Heart left ventricle (tissue), 16 donors: ENCODE data around the gene VPS33B. TPM values are rescaled to one million over a fixed set of nuclear protein-coding genes. Genes with fewer than 3 reads are reported as not detected.

Experiments
- ATAC-seq, 4 donors: fragments of 200-7000 bp; cut with Tn5 transposase; one replicate each; pipeline ENCODE4 v1.9.1; 2020 to 2022; ENCODE audit warnings: moderate library complexity in 4 of 4, mild to moderate bottlenecking in 3 of 4, moderate number of reproducible peaks in 1 of 4
- DNase-seq, 5 donors: peaks; one replicate each; pipeline ENCODE4 v3.0.0-alpha.2; 2020
- H3K27ac ChIP-seq, 12 donors: fragments of 200-600 bp; sonication (generic) in 4 of 12; one replicate each; pipeline versions ENCODE4 v1.5.0 to v1.8.0; 2016 to 2022; ENCODE audit warnings: mild to moderate bottlenecking in 2 of 12
- H3K27me3 ChIP-seq, 9 donors: fragments of 200-600 bp; sonication (generic) in 2 of 9; one replicate each; pipeline versions ENCODE4 v1.5.1 to v1.8.0; 2016 to 2022; ENCODE audit warnings: mild to moderate bottlenecking in 3 of 9
- H3K36me3 ChIP-seq, 9 donors: fragments of 200-600 bp; sonication (generic) in 2 of 9; one replicate each; pipeline versions ENCODE4 v1.5.0 to v1.8.0; 2018 to 2022; ENCODE audit warnings: mild to moderate bottlenecking in 2 of 9
- H3K4me1 ChIP-seq, 12 donors: fragments of 200-600 bp; sonication (generic) in 4 of 12; one replicate each; pipeline versions ENCODE4 v1.5.0 to v1.8.0; 2016 to 2022; ENCODE audit warnings: mild to moderate bottlenecking in 3 of 12
- H3K4me3 ChIP-seq, 12 donors: fragments of 200-600 bp; sonication (generic) in 4 of 12; one replicate each; pipeline versions ENCODE4 v1.5.0 to v1.8.0; 2017 to 2022; ENCODE audit warnings: mild to moderate bottlenecking in 9 of 12, moderate library complexity in 4 of 12
- H3K9me3 ChIP-seq, 12 donors: fragments of 200-600 bp; sonication (generic) in 4 of 12; one replicate each; pipeline versions ENCODE4 v1.5.0 to v1.8.0; 2016 to 2022; ENCODE audit warnings: mild to moderate bottlenecking in 1 of 12
- CTCF ChIP-seq, 12 donors: fragments of 200-600 bp; sonication (generic) in 4 of 12; IDR thresholded peaks; one replicate each; pipeline versions ENCODE4 v1.5.0 to v1.8.0; 2018 to 2022; ENCODE audit warnings: antibody characterized with exemption in 12 of 12, mild to moderate bottlenecking in 5 of 12
- POLR2A ChIP-seq, 2 donors: fragments of 450-650 bp; IDR thresholded peaks; one replicate each; pipeline ENCODE4 v1.6.1; 2017; ENCODE audit warnings: antibody characterized with exemption in 2 of 2, mild to moderate bottlenecking in 2 of 2, moderate library complexity in 2 of 2
- WGBS, 4 donors: extraction: QIAGEN DNeasy Blood & Tissue Kit in 2 of 4; methylation state at CpG; one replicate each; pipeline versions ENCODE4 v1.1.5 to v1.1.7; 2013 to 2018; 5-methylcytosine and 5-hydroxymethylcytosine counted together
- intact Hi-C, 10 donors: fragments of 100-400 bp; cut with DNase I; formaldehyde crosslinking; loops; one replicate each; pipeline versions ENCODE4 v1.11.1 to v1.14.2; 2022
- long read RNA-seq, 3 donors: library from polyadenylated mRNA; unstranded; transcript quantifications; one replicate each; pipeline ENCODE4 v2.0.0, GENCODE V29; 2020 to 2021
- polyA plus RNA-seq, 2 donors: library from polyadenylated mRNA; stranded (reverse); fragments of 200-250 nt; gene quantifications; one replicate each; pipeline ENCODE4 v1.2.3, GENCODE V29; 2013
- total RNA-seq, 9 donors: library from RNA; depleted of rRNA in 2 of 9; stranded (reverse); fragments of >200 nt in 2 of 9; fragmentation: NEBNext Ultra II Directional in 3 of 9; extraction: Animal tissue kit (Norgen Biotek cat#: 25700) in 3 of 9; gene quantifications; one replicate each; pipeline versions ENCODE4 v1.1.0 to v1.2.4, GENCODE V29; 2016 to 2023
- donor health status: ischemic (EF 13 %, LVEDD 7.1; RV severe dilation, severe dysfunction).
- donor health status: healthy with polysubstance abuse.
- donor health status: DM: no; HTN: yes; CAD: no.
- donor health status: DM: no; HTN: no; CAD: no.
- donor health status: ischemic (EF 25% LVEDD 6.9; RV normal size, moderate dysfunction).
- donor health status: ischemic (EF 25% LVEDD 5.7; RV mildly dilated, moderate dysfunction).
- donor health status: healthy.
- donor health status: DM: yes; HTN: yes; CAD: no.
- donor health status: ischemic (EF 35%, LVEDD 5.7; RV mildly dilated, moderate dysfunction).
- donor health status: nonischemic (EF 11% LVEDD 7.7; RV severe dilation, severe dysfunction).
- donor health status: DM: yes; HTN: yes; CAD: no.
- donor health status: PGD.
- donor health status: ischemic (EF 29% LVEDD 5.4; RV normal size, mild dysfunction).
- donor health status: nonischemic (EF 23%, LVEDD 6.1; RV moderate dilation, normal function).

VPS33B gene
- total RNA-seq (1 to 10 TPM; 2.9 to 7.9 (median 5.7) TPM), polyA plus RNA-seq (1 to 10 TPM; 3.8 to 8.2 TPM)
- long read RNA-seq, donor 1, partial matches to known transcripts, result 0 of 4 reads
- long read RNA-seq, donor 1, other reads (novel, unspliced or antisense), result 2 of 4 reads
- long read RNA-seq, donor 2, transcript VPS33B-201 (23 exons, 2,767 nt), result major isoform, 11 of 15 reads
- long read RNA-seq, donor 2, partial matches to known transcripts, result 2 of 15 reads
- long read RNA-seq, donor 2, other reads (novel, unspliced or antisense), result 1 of 15 reads
- long read RNA-seq, donor 3, transcript VPS33B-201 (23 exons, 2,767 nt), result major isoform, 7 of 7 reads
- long read RNA-seq, donor 3, partial matches to known transcripts, result 0 of 7 reads
- long read RNA-seq, donor 3, other reads (novel, unspliced or antisense), result 0 of 7 reads

- peaks cover 0 to 27% (median 15%) of the 10 kb centered on the region in 12 donors for H3K4me1 ChIP-seq
- peak within 1 kb of the TSS; percentile 69 to 100 (median 97) for H3K4me3 ChIP-seq
- TF ChIP-seq CTCF (IDR thresholded peaks at IDR 0.05) (no peak), POLR2A (IDR thresholded peaks at IDR 0.05) (peak in 1 of 2 donors; percentile 41)
- peaks cover 0 to 12% (median 0%) of the 10 kb centered on the region in 9 donors for H3K36me3 ChIP-seq
- H3K9me3 ChIP-seq, result no peaks in the 10 kb centered on the region
- DNase-seq (peak; percentile 86 to 90 (median 90)), ATAC-seq (peak; percentile 72 to 96 (median 94))
- peak within 1 kb of the TSS in 11 of 12 donors; percentile 48 to 86 (median 77) for H3K27ac ChIP-seq
- 0% methylated on average over 27 to 48 of the region's 48 CpGs for WGBS, 4 donors
- no peaks in the 10 kb centered on the region for H3K27me3 ChIP-seq
- intact Hi-C loops, result loop anchor here in 2 of 10 donors (2.0 to 10.0 kb wide), 2 partner anchors 23 to 67 kb away; partner anchors contain the start of gene RCCD1 (in 1 of the 2)
Observed at GRCh38 chr15:91022075-91022831, at the start of gene VPS33B. TSS of gene VPS33B (minus strand) at chr15:91022594. CDS start at chr15:91022249, 345 bp downstream.

- Histone ChIP-seq H3K4me1 (no peaks in the 10 kb centered on the region), H3K27ac (no peak overlapping the region), H3K4me3 (no peak overlapping the region), H3K36me3 (no peaks in the 10 kb centered on the region), H3K27me3 (peaks cover 0 to 9% (median 0%) of the 10 kb centered on the region in 9 donors), H3K9me3 (no peaks in the 10 kb centered on the region)
- intact Hi-C loops, result no loop called here
- ATAC-seq (no peak), DNase-seq (no peak)
- no peak for TF ChIP-seq CTCF (IDR thresholded peaks at IDR 0.05)
- TF ChIP-seq POLR2A (IDR thresholded peaks at IDR 0.05), result no peak
- 90 to 94% (median 91%) methylated on average over 4 of the region's 4 CpGs for WGBS, 4 donors
Observed at GRCh38 chr15:91072161-91072560, 49.8 kb upstream of the VPS33B start.

GRCh38 chr15:91070872-91071271 is 48.5 kb upstream of the VPS33B start:
- no peak overlapping the region for H3K27ac ChIP-seq
- DNase-seq (no peak), ATAC-seq (no peak)
- H3K36me3 ChIP-seq, result no peaks in the 10 kb centered on the region
- WGBS, 4 donors, result 80 to 83% (median 81%) methylated on average over 8 of the region's 8 CpGs
- no peaks in the 10 kb centered on the region for H3K9me3 ChIP-seq
- intact Hi-C loops, result no loop called here
- TF ChIP-seq POLR2A (IDR thresholded peaks at IDR 0.05), result no peak
- no peak for TF ChIP-seq CTCF (IDR thresholded peaks at IDR 0.05)
- no peaks in the 10 kb centered on the region for H3K4me1 ChIP-seq
- no peak overlapping the region for H3K4me3 ChIP-seq
- peaks cover 0 to 9% (median 0%) of the 10 kb centered on the region in 9 donors for H3K27me3 ChIP-seq

- no peak for ATAC-seq
- intact Hi-C loops, result loop anchor here in 1 of 10 donors (5.0 kb wide), 1 partner anchor 68 kb away; no protein-coding TSS in a partner anchor
- no peak for DNase-seq
- WGBS, 4 donors, result 70 to 81% (median 72%) methylated on average over 3 of the region's 3 CpGs
- Histone ChIP-seq H3K36me3 (no peaks in the 10 kb centered on the region), H3K27ac (no peak overlapping the region), H3K27me3 (peaks cover 0 to 9% (median 0%) of the 10 kb centered on the region in 9 donors), H3K4me3 (no peak overlapping the region), H3K4me1 (no peaks in the 10 kb centered on the region), H3K9me3 (peaks cover 0 to 3% (median 0%) of the 10 kb centered on the region in 12 donors)
- TF ChIP-seq CTCF (IDR thresholded peaks at IDR 0.05) (no peak), POLR2A (IDR thresholded peaks at IDR 0.05) (no peak)
Observed at GRCh38 chr15:91068966-91069365, 46.6 kb upstream of the VPS33B start.
